Natural killer cell treated with Interleukin-12 subunit alpha and Interleukin-12 subunit beta and Interleukin-15 and Interleukin-18, amount 100 ng/mL, for 72 hours (primary cell): ENCODE data around the gene UBR7. TPM values are rescaled to one million over a fixed set of nuclear protein-coding genes. Genes with fewer than 3 reads are reported as not detected.
A peak's percentile ranks its signal among the peaks of the same experiment; 100 is the strongest.

Experiments used
- ATAC-seq, 2 donors: fragments of 150-1000 bp; cut with Tn5 transposase in 1 of 2; sonication (Bioruptor Pico), chemical (Tn5 transposase) in 1 of 2; 2 replicates each; pipeline ENCODE4 v1.10.0; 2021
- DNase-seq: peaks from one replicate; pipeline ENCODE4 v3.0.0; 2022; ENCODE audit warnings: low spot score
- H3K27ac Mint-ChIP-seq, 2 donors: 1 replicate in 1 of 2; 2 replicates in 1 of 2; pipeline ENCODE4 v1.8.0; 2022; ENCODE audit warnings: mixed read lengths in 2 of 2, mild to moderate bottlenecking in 1 of 2, moderate library complexity in 1 of 2
- H3K27me3 Mint-ChIP-seq, 2 donors: 1 replicate in 1 of 2; 2 replicates in 1 of 2; pipeline ENCODE4 v1.8.0; 2022; ENCODE audit warnings: mixed read lengths in 2 of 2
- H3K36me3 Mint-ChIP-seq: one replicate; pipeline ENCODE4 v1.8.0; 2022; ENCODE audit warnings: mixed read lengths
- H3K4me1 Mint-ChIP-seq, 2 donors: 1 replicate in 1 of 2; 2 replicates in 1 of 2; pipeline ENCODE4 v1.8.0; 2022; ENCODE audit warnings: low read depth in 2 of 2, mixed read lengths in 2 of 2, mild to moderate bottlenecking in 1 of 2
- H3K4me3 Mint-ChIP-seq: one replicate; pipeline ENCODE4 v1.8.0; 2022; ENCODE audit warnings: mixed read lengths
- H3K9me3 Mint-ChIP-seq: 2 replicates; pipeline ENCODE4 v1.8.0; 2022; ENCODE audit warnings: mixed read lengths
- total RNA-seq, 2 donors: library from RNA; stranded (reverse); gene quantifications; one replicate each; pipeline ENCODE4 v1.2.3, GENCODE V29; 2022

The UBR7 gene
- total RNA-seq, 2 donors from 2014 or later: 31.7 to 33.1 TPM

- no peak overlapping the region for H3K4me3 Mint-ChIP-seq
- H3K27ac Mint-ChIP-seq: no peak overlapping the region
- ATAC-seq: no peak
- peaks cover 0 to 3% of the 10 kb centered on the region in 2 donors for H3K4me1 Mint-ChIP-seq
- DNase-seq: no peak
- H3K36me3 Mint-ChIP-seq: no peaks in the 10 kb centered on the region
- H3K9me3 Mint-ChIP-seq: no peaks in the 10 kb centered on the region
- no peaks in the 10 kb centered on the region for H3K27me3 Mint-ChIP-seq
Measured at GRCh38 chr14:93175492-93175891, 31.6 kb upstream of the UBR7 start.

- H3K4me3 Mint-ChIP-seq: peak overlapping the region; percentile 95
- peak overlapping the region; percentile 86 to 87 for H3K27ac Mint-ChIP-seq
- peaks cover 30 to 32% of the 10 kb centered on the region in 2 donors for H3K4me1 Mint-ChIP-seq
- no peaks in the 10 kb centered on the region for H3K9me3 Mint-ChIP-seq
- no peak for ATAC-seq
- no peak for DNase-seq
- peaks cover 13% of the 10 kb centered on the region for H3K36me3 Mint-ChIP-seq
- H3K27me3 Mint-ChIP-seq: no peaks in the 10 kb centered on the region
Measured at GRCh38 chr14:93183596-93184317, 23.3 kb upstream of the UBR7 start.

GRCh38 chr14:93184391-93185348, 22.4 kb upstream of the UBR7 start, which contains the start of the genes LYSET and MOAP1:
LYSET (plus strand) TSS chr14:93185317; CDS start chr14:93185406, 89 bp downstream.
MOAP1 (minus strand) TSS chr14:93184897; CDS start chr14:93184242, 655 bp downstream.
- peaks cover 13% of the 10 kb centered on the region for H3K36me3 Mint-ChIP-seq
- no peaks in the 10 kb centered on the region for H3K27me3 Mint-ChIP-seq

GRCh38 chr14:93185349-93185720, 21.7 kb upstream of the UBR7 start:
- Mint-ChIP-seq H3K36me3 (peaks cover 13% of the 10 kb centered on the region), H3K9me3 (no peaks in the 10 kb centered on the region), H3K27ac (peak overlapping the region; percentile 86 to 93), H3K4me1 (peaks cover 29 to 32% of the 10 kb centered on the region in 2 donors), H3K27me3 (no peaks in the 10 kb centered on the region), H3K4me3 (peak overlapping the region; percentile 95)
- ATAC-seq (no peak), DNase-seq (no peak)

More at GRCh38 chr14:93184391-93185348, 22.4 kb upstream of the UBR7 start, which contains the start of the genes LYSET and MOAP1:
- H3K27ac Mint-ChIP-seq: peak within 1 kb of the TSS; percentile 86 to 93
- peak within 1 kb of the TSS; percentile 95 for H3K4me3 Mint-ChIP-seq
- peaks cover 29 to 32% of the 10 kb centered on the region in 2 donors for H3K4me1 Mint-ChIP-seq
- no peaks in the 10 kb centered on the region for H3K9me3 Mint-ChIP-seq
- DNase-seq: peak; percentile 95
- peak; percentile 94 to 97 for ATAC-seq

GRCh38 chr14:93186466-93186865, 20.6 kb upstream of the UBR7 start:
- Mint-ChIP-seq H3K36me3 (peaks cover 13% of the 10 kb centered on the region), H3K9me3 (no peaks in the 10 kb centered on the region), H3K4me1 (peaks cover 29 to 32% of the 10 kb centered on the region in 2 donors), H3K4me3 (peak overlapping the region; percentile 68), H3K27ac (peak overlapping the region in 1 of 2 donors; percentile 20), H3K27me3 (no peaks in the 10 kb centered on the region)
- ATAC-seq (no peak), DNase-seq (no peak)

- no peak for ATAC-seq
- no peak overlapping the region for H3K4me3 Mint-ChIP-seq
- peaks cover 27 to 28% of the 10 kb centered on the region in 2 donors for H3K4me1 Mint-ChIP-seq
- H3K27ac Mint-ChIP-seq: no peak overlapping the region
- H3K27me3 Mint-ChIP-seq: no peaks in the 10 kb centered on the region
- H3K9me3 Mint-ChIP-seq: no peaks in the 10 kb centered on the region
- H3K36me3 Mint-ChIP-seq: peaks cover 9% of the 10 kb centered on the region
- DNase-seq: no peak
Measured at GRCh38 chr14:93186956-93187355, 20.1 kb upstream of the UBR7 start.

- Mint-ChIP-seq H3K9me3 (no peaks in the 10 kb centered on the region), H3K4me1 (no peaks in the 10 kb centered on the region), H3K27me3 (no peaks in the 10 kb centered on the region), H3K36me3 (no peaks in the 10 kb centered on the region), H3K4me3 (no peak overlapping the region), H3K27ac (no peak overlapping the region)
- no peak for DNase-seq
- ATAC-seq: no peak
Measured at GRCh38 chr14:93195316-93195999, 11.6 kb upstream of the UBR7 start.

- ATAC-seq (no peak), DNase-seq (no peak)
- Mint-ChIP-seq H3K36me3 (no peaks in the 10 kb centered on the region), H3K4me1 (peaks cover 0 to 2% of the 10 kb centered on the region in 2 donors), H3K27me3 (no peaks in the 10 kb centered on the region), H3K27ac (no peak overlapping the region), H3K9me3 (no peaks in the 10 kb centered on the region), H3K4me3 (no peak overlapping the region)
Measured at GRCh38 chr14:93199031-93199430, 8.0 kb upstream of the UBR7 start.

GRCh38 chr14:93200553-93200952, 6.5 kb upstream of the UBR7 start:
- Mint-ChIP-seq H3K27me3 (no peaks in the 10 kb centered on the region), H3K4me3 (no peak overlapping the region), H3K36me3 (no peaks in the 10 kb centered on the region), H3K27ac (no peak overlapping the region), H3K4me1 (peaks cover 9 to 10% of the 10 kb centered on the region in 2 donors), H3K9me3 (no peaks in the 10 kb centered on the region)
- DNase-seq (no peak), ATAC-seq (no peak)

GRCh38 chr14:93201155-93201704, 5.8 kb upstream of the UBR7 start:
- peaks cover 16 to 17% of the 10 kb centered on the region in 2 donors for H3K4me1 Mint-ChIP-seq
- H3K4me3 Mint-ChIP-seq: no peak overlapping the region
- H3K36me3 Mint-ChIP-seq: no peaks in the 10 kb centered on the region
- H3K27ac Mint-ChIP-seq: no peak overlapping the region
- no peaks in the 10 kb centered on the region for H3K9me3 Mint-ChIP-seq
- ATAC-seq: no peak
- no peak for DNase-seq
- no peaks in the 10 kb centered on the region for H3K27me3 Mint-ChIP-seq

GRCh38 chr14:93207468-93208308, 632 bp downstream of the UBR7 start:
- no peaks in the 10 kb centered on the region for H3K9me3 Mint-ChIP-seq
- peak overlapping the region; percentile 97 to 99 for H3K27ac Mint-ChIP-seq
- H3K27me3 Mint-ChIP-seq: no peaks in the 10 kb centered on the region
- peak overlapping the region; percentile 89 for H3K4me3 Mint-ChIP-seq
- H3K4me1 Mint-ChIP-seq: peaks cover 27 to 38% of the 10 kb centered on the region in 2 donors
- peaks cover 11% of the 10 kb centered on the region for H3K36me3 Mint-ChIP-seq
- DNase-seq: peak; percentile 65
- ATAC-seq: peak; percentile 65 to 74

- DNase-seq (no peak), ATAC-seq (no peak)
- Mint-ChIP-seq H3K27me3 (no peaks in the 10 kb centered on the region), H3K27ac (no peak overlapping the region), H3K4me1 (peaks cover 5 to 16% of the 10 kb centered on the region in 2 donors), H3K9me3 (no peaks in the 10 kb centered on the region), H3K4me3 (no peak overlapping the region), H3K36me3 (peaks cover 23% of the 10 kb centered on the region)
Measured at GRCh38 chr14:93212432-93212831, 5.4 kb downstream of the UBR7 start.
